ENCODE data around the gene BRD2.

BRD2 gene

GRCh38 chr6:32972353-32973143, 4.2 kb downstream of the BRD2 start:
- peak; percentile 54 for DNase-seq (ENCODE audit: low spot score)

GRCh38 chr6:32973144-32974015, 5.0 kb downstream of the BRD2 start:
- DNase-seq (ENCODE audit: low spot score), result peak; percentile 63

- DNase-seq (ENCODE audit: low spot score), result peak; percentile 51
These were observed 5.6 kb downstream of the BRD2 start for GRCh38 chr6:32974016-32974333.

- DNase-seq (ENCODE audit: low spot score), result no peak
These were observed 6.3 kb downstream of the BRD2 start for GRCh38 chr6:32974541-32975308.

- DNase-seq (ENCODE audit: low spot score), result no peak
These were observed 7.5 kb downstream of the BRD2 start for GRCh38 chr6:32975886-32976285.

- DNase-seq (ENCODE audit: low spot score), result no peak
These were observed 8.1 kb downstream of the BRD2 start for GRCh38 chr6:32976334-32977069.

- no peak for DNase-seq (ENCODE audit: low spot score)
These were observed 9.0 kb downstream of the BRD2 start for GRCh38 chr6:32977272-32977952.

- no peak for DNase-seq (ENCODE audit: low spot score)
These were observed 9.5 kb downstream of the BRD2 start for GRCh38 chr6:32977953-32978324.

- DNase-seq (ENCODE audit: low spot score), result no peak
These were observed 11.5 kb downstream of the BRD2 start for GRCh38 chr6:32979720-32980487.

- no peak for DNase-seq (ENCODE audit: low spot score)
These were observed 12.2 kb downstream of the BRD2 start for GRCh38 chr6:32980488-32981038.

- DNase-seq (ENCODE audit: low spot score), result no peak
These were observed 13.8 kb downstream of the BRD2 start for GRCh38 chr6:32982084-32982701.

- DNase-seq (ENCODE audit: low spot score), result no peak
These were observed 14.5 kb downstream of the BRD2 start for GRCh38 chr6:32982702-32983492.

GRCh38 chr6:32983493-32983848, 15.1 kb downstream of the BRD2 start:
- no peak for DNase-seq (ENCODE audit: low spot score)

- DNase-seq (ENCODE audit: low spot score), result no peak
These were observed 15.7 kb downstream of the BRD2 start for GRCh38 chr6:32983964-32984621.

- peak; percentile 90 for DNase-seq (ENCODE audit: low spot score)
These were observed 16.4 kb downstream of the BRD2 start for GRCh38 chr6:32984622-32985389.

- DNase-seq (ENCODE audit: low spot score), result no peak
These were observed 21.0 kb downstream of the BRD2 start for GRCh38 chr6:32989368-32989767.

- DNase-seq (ENCODE audit: low spot score), result no peak
These were observed 23.6 kb downstream of the BRD2 start for GRCh38 chr6:32991972-32992371.
